Measurements from ENCODE around the gene DCAF15. TPM values are rescaled to one million over a fixed set of nuclear protein-coding genes. Genes with fewer than 3 reads are reported as not detected.

The DCAF15 gene
- total and polyA plus RNA-seq, 2 experiments from 2014 or later = 39.5 to 81.3 TPM

DNA sequence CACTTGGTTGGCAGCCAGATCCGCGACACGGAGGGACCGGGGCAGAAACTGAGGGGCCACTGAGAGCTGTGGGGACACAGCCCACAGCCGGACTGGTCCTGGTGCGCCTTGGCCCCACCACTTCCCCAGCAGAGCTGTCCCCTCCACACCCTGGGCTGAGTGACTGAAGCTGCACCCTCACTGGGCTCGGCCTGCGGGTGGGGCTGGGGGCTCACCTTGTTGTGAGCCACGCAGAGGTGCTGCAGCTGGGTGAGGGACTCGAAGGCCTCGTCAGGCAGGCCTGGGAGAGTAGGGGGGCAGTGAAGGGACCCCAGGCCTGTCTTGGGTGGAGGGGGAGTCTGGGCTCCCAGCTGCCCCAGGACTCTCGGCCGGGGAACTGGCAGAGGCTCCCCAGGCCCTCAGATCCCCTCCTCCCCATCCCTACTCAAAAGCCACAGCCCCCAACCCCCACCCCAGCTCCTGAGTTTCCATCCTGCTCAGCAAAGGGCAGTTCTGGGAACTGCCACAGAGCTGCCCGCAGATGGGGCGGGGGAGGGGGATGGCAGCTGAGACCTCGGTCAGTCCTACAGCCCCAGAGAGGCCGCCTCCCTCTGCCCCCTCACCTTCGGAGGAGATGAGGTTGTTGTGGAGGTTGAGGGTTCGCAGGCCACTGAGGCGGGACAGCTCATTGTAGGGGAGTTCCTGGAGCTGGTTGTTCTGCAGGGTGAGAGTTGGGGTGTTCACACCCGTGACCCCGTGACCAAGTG, 16.4 kb upstream of the DCAF15 start (continued):
- TF ChIP-seq NANOG (IDR thresholded peaks at IDR 0.05; ENCODE audit: borderline replicate concordance) (no peak), STAT1 (IDR thresholded peaks at IDR 0.05; ENCODE audit: unreplicated experiment) (no peak)

DNA sequence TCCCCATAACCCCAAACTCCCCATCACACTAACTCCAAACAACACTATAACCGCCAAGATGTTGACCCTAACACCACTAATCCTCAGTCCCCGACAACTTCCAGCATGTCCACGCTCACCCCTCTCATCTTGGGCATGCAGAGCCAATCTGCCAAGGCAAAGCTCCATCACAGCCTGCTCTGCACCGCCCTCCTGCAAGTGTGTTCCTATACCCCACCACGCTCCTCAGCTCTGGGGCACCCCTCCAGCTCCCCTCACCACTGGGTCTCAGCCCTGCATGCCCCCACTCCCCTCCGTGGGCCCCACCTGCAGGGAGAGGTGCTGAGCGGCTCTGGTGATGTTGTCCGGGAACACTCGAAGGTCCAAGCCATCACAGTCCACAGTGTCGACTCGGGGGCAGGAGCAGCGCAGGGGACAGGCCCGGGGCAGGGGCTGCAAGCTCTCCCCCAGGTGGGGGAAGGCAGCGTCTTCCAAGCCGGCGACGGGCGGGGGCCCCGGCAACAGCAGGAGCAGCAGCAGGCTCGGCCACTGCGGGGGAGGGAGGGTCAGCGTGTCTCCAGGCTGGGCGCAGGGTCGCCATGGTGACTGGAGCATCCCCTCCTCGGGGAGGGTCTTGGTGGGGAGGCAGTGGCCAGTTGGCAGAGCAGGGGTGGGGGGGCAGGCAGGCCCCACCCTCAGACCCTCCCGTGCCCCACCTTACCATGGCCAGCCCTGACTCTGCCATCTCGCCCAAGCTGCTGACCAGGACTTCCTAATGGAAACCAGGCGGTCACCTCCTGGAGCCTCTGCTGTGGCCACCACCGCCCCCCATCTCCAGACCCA, 14.6 kb upstream of the DCAF15 start:
- peak; percentile 7 for ATAC-seq
- Mint-ChIP-seq H3K4me3 (peak overlapping the region; percentile 26; the same call in 2 of the 3 replicates), H3K9me3 (peaks cover 3% of the 10 kb centered on the region; the same call in 2 of the 3 replicates), H3K4me1 (peaks cover 31% of the 10 kb centered on the region), H3K27me3 (ENCODE audit: insufficient read depth, low read depth, poor library complexity) (peaks cover 12% of the 10 kb centered on the region), H3K27ac (no peak overlapping the region; the same call in 1 of the 2 replicates), H3K36me3 (ENCODE audit: low read depth) (no peaks in the 10 kb centered on the region; the same call in 2 of the 3 replicates)
- Histone ChIP-seq H3K4me3 (peak overlapping the region; percentile 42; the same call in 1 of the 2 replicates), H3K27ac (ENCODE audit: low read depth) (no peak overlapping the region), H4K20me1 (replicated peaks; ENCODE audit: insufficient read depth) (no peaks in the 10 kb centered on the region), H3K4me2 (peak overlapping the region; percentile 60; the same call in 1 of the 2 replicates), H3F3A (replicated peaks; ENCODE audit: low read depth) (peaks cover 15% of the 10 kb centered on the region), H3K9me2 (ENCODE audit: insufficient read depth) (no peaks in the 10 kb centered on the region), H3K36me3 (ENCODE audit: insufficient read depth) (no peaks in the 10 kb centered on the region), H2AFZ (peak overlapping the region; percentile 92), H3K79me2 (replicated peaks; ENCODE audit: insufficient read depth) (no peaks in the 10 kb centered on the region), H3K27me3 (ENCODE audit: insufficient read depth) (no peaks in the 10 kb centered on the region), H3K4me1 (ENCODE audit: insufficient read depth) (peaks cover 14% of the 10 kb centered on the region; the same call in 1 of the 2 replicates)
- TF ChIP-seq, protein P1, sequence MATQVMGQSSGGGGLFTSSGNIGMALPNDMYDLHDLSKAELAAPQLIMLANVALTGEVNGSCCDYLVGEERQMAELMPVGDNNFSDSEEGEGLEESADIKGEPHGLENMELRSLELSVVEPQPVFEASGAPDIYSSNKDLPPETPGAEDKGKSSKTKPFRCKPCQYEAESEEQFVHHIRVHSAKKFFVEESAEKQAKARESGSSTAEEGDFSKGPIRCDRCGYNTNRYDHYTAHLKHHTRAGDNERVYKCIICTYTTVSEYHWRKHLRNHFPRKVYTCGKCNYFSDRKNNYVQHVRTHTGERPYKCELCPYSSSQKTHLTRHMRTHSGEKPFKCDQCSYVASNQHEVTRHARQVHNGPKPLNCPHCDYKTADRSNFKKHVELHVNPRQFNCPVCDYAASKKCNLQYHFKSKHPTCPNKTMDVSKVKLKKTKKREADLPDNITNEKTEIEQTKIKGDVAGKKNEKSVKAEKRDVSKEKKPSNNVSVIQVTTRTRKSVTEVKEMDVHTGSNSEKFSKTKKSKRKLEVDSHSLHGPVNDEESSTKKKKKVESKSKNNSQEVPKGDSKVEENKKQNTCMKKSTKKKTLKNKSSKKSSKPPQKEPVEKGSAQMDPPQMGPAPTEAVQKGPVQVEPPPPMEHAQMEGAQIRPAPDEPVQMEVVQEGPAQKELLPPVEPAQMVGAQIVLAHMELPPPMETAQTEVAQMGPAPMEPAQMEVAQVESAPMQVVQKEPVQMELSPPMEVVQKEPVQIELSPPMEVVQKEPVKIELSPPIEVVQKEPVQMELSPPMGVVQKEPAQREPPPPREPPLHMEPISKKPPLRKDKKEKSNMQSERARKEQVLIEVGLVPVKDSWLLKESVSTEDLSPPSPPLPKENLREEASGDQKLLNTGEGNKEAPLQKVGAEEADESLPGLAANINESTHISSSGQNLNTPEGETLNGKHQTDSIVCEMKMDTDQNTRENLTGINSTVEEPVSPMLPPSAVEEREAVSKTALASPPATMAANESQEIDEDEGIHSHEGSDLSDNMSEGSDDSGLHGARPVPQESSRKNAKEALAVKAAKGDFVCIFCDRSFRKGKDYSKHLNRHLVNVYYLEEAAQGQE (IDR thresholded peaks at IDR 0.05; ENCODE audit: unreplicated experiment) = no peak
- no peak for TF ChIP-seq EZH2phosphoT487 (IDR thresholded peaks at IDR 0.05; ENCODE audit: unreplicated experiment)
- no peak for TF ChIP-seq NANOG (IDR thresholded peaks at IDR 0.05; ENCODE audit: borderline replicate concordance)
- TF ChIP-seq ZNF331 (CRISPR knock-in tag; IDR thresholded peaks at IDR 0.05; ENCODE audit: low read depth) = no peak
- TF ChIP-seq, protein P2, sequence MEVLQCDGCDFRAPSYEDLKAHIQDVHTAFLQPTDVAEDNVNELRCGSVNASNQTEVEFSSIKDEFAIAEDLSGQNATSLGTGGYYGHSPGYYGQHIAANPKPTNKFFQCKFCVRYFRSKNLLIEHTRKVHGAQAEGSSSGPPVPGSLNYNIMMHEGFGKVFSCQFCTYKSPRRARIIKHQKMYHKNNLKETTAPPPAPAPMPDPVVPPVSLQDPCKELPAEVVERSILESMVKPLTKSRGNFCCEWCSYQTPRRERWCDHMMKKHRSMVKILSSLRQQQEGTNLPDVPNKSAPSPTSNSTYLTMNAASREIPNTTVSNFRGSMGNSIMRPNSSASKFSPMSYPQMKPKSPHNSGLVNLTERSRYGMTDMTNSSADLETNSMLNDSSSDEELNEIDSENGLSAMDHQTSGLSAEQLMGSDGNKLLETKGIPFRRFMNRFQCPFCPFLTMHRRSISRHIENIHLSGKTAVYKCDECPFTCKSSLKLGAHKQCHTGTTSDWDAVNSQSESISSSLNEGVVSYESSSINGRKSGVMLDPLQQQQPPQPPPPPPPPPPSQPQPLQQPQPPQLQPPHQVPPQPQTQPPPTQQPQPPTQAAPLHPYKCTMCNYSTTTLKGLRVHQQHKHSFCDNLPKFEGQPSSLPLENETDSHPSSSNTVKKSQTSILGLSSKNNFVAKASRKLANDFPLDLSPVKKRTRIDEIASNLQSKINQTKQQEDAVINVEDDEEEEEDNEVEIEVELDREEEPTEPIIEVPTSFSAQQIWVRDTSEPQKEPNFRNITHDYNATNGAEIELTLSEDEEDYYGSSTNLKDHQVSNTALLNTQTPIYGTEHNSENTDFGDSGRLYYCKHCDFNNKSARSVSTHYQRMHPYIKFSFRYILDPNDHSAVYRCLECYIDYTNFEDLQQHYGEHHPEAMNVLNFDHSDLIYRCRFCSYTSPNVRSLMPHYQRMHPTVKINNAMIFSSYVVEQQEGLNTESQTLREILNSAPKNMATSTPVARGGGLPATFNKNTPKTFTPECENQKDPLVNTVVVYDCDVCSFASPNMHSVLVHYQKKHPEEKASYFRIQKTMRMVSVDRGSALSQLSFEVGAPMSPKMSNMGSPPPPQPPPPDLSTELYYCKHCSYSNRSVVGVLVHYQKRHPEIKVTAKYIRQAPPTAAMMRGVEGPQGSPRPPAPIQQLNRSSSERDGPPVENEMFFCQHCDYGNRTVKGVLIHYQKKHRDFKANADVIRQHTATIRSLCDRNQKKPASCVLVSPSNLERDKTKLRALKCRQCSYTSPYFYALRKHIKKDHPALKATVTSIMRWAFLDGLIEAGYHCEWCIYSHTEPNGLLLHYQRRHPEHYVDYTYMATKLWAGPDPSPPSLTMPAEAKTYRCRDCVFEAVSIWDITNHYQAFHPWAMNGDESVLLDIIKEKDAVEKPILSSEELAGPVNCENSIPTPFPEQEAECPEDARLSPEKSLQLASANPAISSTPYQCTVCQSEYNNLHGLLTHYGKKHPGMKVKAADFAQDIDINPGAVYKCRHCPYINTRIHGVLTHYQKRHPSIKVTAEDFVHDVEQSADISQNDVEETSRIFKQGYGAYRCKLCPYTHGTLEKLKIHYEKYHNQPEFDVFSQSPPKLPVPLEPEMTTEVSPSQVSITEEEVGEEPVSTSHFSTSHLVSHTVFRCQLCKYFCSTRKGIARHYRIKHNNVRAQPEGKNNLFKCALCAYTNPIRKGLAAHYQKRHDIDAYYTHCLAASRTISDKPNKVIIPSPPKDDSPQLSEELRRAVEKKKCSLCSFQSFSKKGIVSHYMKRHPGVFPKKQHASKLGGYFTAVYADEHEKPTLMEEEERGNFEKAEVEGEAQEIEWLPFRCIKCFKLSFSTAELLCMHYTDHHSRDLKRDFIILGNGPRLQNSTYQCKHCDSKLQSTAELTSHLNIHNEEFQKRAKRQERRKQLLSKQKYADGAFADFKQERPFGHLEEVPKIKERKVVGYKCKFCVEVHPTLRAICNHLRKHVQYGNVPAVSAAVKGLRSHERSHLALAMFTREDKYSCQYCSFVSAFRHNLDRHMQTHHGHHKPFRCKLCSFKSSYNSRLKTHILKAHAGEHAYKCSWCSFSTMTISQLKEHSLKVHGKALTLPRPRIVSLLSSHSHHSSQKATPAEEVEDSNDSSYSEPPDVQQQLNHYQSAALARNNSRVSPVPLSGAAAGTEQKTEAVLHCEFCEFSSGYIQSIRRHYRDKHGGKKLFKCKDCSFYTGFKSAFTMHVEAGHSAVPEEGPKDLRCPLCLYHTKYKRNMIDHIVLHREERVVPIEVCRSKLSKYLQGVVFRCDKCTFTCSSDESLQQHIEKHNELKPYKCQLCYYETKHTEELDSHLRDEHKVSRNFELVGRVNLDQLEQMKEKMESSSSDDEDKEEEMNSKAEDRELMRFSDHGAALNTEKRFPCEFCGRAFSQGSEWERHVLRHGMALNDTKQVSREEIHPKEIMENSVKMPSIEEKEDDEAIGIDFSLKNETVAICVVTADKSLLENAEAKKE (CRISPR knock-in tag; IDR thresholded peaks at IDR 0.05) = no peak
- no peak for TF ChIP-seq JUNB (IDR thresholded peaks at IDR 0.05; ENCODE audit: unreplicated experiment)
- no peak for TF ChIP-seq POLR2AphosphoS5 (IDR thresholded peaks at IDR 0.05; ENCODE audit: low read depth)
- TF ChIP-seq, protein P3, sequence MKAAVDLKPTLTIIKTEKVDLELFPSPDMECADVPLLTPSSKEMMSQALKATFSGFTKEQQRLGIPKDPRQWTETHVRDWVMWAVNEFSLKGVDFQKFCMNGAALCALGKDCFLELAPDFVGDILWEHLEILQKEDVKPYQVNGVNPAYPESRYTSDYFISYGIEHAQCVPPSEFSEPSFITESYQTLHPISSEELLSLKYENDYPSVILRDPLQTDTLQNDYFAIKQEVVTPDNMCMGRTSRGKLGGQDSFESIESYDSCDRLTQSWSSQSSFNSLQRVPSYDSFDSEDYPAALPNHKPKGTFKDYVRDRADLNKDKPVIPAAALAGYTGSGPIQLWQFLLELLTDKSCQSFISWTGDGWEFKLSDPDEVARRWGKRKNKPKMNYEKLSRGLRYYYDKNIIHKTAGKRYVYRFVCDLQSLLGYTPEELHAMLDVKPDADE (IDR thresholded peaks at IDR 0.05) = no peak
- peak; percentile 37 for DNase-seq (ENCODE audit: low spot score)

Data from GM23338 (cell line).